HCEC 1CT (cell line): ENCODE measurements around the gene HOXB5.

ENCODE experiments used
- DNase-seq: peaks from one replicate; pipeline ENCODE4 v3.0.0-alpha.2; 2017

HOXB5 gene

DNA sequence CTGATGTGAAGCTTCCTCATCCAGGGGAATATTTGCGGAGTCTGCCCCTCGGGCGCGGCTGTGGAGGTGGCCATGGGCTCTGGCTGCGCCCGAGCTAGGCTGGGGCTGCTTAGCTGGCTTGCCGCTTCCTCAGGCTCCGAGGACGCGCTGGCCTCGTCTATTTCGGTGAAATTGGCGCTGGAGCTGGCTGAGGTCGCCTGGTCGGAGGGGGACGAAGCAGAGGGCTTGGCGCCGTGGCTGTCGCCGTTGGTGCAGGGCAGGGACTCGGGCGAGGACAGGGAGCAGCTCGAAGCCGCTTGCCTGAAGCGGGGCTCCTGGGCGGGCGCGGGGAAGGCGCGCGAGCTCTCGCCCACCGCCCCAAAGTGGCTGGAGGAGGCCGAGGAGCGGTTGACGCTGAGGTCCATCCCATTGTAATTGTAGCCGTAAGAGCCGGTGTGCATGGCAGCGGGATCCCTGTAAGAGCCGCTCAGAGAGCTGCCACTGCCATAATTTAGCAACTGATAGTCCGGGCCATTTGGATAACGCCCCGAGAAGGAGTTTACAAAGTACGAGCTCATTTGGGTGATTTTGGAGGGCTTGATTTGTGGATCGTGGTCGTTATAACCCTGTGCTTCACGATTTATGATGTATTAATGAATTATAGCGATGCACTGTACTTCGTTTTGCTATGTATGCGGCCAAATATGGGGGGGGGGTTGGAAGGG, at the start of gene HOXB5:
Gene HOXB5, minus strand, starts transcription at position 654 of the 704 bp plus-strand sequence. Its CDS starts 97 bp downstream, at position 557.
- DNase-seq = peak; percentile 58

DNA sequence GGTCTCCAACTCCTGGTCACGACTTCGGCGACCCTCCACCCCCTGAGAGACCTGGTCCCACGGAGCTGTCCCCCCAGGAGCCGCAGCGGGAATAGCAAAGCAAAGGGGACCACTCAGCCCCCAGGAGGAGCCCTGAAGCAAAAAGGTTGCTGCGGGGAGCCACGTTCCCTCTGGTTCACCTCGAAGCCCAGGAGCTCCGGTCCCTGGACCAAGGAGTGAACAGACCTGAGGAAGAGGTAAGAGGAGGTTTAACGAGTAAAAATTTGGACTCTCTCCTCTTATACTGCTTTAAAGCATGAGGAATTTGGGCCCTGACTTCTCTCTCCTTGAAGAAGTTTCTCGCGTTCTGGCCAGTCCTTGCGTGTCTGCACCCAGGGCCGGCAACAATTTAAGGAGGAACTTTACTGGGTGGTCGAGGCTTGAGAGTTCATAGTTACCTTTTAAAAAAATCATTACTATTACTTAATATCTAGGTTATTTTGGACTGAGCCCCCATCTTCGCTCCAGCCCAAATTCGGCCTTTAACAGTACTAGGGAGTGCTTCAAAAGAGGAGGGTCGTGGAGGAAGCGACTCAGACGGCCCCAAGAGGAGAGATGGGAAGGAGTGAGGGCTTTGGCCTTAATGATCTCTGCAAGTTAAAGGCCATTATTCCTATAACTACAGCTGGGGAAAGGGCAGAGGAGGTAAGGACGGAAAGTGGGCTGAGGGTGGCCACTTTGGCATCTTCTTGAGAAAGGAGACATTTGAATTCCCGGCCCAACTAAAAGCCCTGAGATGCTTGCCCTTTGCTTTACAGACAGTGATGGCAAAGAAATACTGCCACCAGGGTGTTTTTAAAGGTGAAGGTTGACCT, 49.5 kb upstream of the HOXB5 start:
- DNase-seq = no peak

DNA sequence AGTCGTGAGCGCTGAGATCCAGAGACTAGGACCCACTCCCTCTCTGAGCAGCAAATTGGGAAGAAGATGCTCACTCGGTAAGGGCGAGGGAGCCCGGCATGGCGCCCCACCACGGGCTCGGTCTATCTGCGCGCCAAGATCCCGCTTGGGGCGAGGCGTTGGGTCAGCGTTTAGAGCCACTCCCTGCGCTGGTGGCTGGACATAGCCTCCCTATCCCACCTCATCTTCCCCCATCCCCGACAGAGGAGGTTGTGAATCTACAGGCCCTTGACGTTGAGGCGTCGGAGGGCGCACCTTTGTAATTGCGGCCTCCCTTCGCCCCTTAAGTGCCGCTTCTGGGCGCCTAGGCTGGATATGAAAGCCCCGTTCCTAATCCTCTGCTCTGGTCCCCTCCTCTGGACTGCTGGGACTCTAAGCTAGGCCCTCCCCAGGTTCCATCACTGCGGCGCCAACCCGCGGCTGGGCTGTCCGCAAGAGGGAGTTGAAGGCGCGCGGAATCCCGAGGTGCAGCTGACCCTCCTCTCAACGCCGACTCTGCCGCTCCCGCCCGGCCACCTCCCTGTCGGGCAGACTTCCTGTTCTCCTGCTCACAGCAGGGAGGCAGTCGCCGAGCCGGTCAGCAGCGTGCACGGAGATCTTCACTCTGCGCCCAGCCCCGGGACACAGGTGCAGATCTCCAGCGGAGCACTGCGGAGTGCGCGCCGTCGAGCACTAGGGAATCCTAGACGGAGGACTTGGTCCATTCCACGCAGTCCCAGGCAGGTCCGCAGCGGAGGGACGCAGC, 48.7 kb upstream of the HOXB5 start:
- no peak for DNase-seq

GRCh38 chr17:48641541-48642058, 48.0 kb upstream of the HOXB5 start:
- no peak for DNase-seq

DNA sequence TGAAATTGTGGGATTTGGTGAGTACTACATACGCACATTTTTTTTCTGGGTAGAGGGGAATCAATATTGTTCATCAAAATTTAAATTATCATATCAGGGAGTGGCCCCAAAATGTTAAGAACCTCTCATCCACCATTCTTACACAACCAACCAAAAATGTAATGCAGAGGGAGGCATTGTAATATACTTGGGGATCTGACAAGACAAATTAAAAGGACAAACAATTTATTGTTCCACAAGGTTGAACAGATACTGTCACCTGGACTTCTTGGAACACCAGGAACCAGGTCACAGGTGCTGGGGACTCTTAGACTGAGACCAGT, 47.2 kb upstream of the HOXB5 start:
- DNase-seq = no peak

DNA sequence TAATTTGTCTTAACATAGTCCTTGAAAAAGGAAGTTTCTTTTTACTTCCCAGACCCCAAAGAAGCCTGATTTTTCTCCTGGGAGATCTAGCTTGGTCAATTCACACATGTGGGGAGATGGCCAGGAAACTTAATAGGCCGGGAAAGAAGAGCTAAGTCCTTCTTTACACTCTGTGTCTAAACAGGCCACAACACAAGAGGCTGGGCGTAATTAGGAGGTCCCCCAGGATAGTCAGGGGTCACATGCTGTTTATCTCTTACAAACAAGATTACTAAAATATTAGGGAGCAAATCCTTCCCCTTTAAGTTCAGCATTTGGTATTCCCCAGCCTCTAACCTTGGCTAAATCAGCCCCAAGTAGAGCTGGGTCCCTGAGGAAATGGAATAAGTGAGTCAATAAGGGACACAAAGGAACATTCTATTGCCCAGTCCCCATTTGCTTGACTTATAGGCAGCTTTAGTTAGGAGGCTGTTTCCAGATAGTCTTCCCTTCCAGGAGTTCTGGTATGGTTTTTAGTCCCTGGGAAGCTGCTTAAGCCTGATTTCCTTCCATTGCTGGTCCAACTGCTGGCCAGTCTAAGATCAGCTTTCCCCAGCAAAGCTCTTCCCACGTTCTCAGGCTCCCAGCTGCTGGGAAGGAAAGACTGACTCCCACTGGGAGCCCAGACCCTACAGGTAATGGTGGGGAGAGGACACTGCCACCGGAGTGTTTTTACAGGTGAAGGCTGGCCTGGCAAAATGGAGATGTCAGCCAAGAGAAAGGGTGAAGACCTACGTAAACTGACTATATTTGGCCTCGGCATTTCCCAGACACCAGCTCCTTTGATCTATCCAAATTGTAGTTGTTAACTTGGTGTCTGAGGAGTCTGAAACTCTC, 46.6 kb upstream of the HOXB5 start:
- DNase-seq = no peak

- no peak for DNase-seq
Observed at GRCh38 chr17:48639136-48639535, 45.6 kb upstream of the HOXB5 start.

DNA sequence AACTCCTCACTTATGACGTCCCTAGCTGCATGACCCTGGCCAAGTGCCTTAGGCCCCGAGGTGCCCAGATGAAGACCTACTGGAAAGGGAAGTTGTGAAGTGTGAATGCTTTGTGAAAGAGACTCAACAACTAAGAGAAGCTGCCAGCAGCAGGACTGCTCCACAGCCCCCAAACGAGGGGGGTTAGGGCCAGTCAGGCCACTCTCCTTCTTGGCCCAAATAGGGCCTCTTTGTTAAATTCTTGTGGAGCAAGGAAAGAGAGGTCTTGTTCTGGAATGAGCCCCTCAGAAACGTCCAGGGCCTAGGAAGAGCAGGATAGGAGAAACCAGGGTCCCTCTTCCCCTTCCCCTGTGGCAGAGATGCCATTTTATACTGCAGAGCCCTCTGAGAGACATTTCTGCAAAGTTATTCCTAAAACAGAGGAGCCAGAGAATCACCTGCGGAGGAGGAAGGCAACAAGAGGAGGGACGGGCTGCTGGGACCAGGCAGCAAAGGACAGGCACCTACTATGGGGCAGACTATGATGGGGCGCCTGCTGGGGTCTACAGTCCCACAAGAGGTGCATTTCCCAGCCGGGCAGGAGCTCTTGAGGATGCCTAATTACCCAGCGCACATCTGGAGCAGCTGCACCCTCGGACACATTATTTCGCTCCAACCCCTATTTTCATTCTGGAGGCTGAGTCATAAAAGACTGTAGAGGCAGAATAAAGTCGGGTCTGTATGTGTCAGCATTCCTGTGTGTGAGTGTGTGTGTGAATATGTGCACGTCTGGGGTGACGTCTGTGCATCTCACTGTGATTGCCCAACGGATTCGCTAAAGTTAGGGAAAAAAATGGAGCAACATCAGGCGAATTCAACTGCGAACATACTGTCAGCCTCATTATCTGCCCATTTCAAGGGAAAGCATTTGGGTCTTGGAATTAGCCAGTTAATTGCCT, 44.0 kb upstream of the HOXB5 start:
- peak; percentile 94 for DNase-seq

GRCh38 chr17:48636177-48637018, 42.8 kb upstream of the HOXB5 start:
- peak; percentile 74 for DNase-seq

- no peak for DNase-seq
Observed at GRCh38 chr17:48634493-48635208, 41.1 kb upstream of the HOXB5 start.

- no peak for DNase-seq
Observed at GRCh38 chr17:48633266-48633677, 39.7 kb upstream of the HOXB5 start.

DNA sequence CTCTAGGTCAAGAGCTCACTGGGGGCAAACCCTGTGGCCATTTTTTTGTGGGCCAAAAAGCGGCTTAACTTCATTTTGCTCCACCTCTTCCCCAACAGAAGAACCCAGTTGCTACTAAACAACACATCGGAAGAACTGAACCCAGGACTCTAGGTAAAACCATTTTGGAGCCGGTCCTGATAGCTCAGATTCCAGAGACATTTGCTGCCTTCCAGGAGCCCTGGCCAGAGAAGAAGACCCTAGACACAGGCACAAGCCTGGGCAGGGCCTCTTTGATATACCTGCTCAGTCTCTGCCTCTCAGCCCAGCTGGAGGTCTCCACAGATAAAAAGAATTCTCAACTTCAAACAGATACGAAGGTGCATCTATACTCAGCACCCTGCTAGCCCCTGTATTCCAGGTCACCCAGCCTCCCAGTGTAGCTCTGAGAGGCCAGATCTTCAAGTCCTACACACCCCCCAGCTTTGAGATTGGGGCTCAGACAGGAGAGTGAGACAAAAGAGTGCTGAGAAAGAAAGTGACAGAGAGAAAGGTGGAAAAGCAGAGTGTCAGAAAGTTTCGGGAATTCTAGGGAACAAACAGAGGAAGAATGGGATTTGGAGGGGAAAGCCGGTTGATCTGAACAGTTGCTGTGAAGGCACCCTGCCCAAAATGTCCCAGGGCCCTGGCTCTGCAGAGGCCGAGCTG, 39.1 kb upstream of the HOXB5 start:
- DNase-seq = no peak

DNA sequence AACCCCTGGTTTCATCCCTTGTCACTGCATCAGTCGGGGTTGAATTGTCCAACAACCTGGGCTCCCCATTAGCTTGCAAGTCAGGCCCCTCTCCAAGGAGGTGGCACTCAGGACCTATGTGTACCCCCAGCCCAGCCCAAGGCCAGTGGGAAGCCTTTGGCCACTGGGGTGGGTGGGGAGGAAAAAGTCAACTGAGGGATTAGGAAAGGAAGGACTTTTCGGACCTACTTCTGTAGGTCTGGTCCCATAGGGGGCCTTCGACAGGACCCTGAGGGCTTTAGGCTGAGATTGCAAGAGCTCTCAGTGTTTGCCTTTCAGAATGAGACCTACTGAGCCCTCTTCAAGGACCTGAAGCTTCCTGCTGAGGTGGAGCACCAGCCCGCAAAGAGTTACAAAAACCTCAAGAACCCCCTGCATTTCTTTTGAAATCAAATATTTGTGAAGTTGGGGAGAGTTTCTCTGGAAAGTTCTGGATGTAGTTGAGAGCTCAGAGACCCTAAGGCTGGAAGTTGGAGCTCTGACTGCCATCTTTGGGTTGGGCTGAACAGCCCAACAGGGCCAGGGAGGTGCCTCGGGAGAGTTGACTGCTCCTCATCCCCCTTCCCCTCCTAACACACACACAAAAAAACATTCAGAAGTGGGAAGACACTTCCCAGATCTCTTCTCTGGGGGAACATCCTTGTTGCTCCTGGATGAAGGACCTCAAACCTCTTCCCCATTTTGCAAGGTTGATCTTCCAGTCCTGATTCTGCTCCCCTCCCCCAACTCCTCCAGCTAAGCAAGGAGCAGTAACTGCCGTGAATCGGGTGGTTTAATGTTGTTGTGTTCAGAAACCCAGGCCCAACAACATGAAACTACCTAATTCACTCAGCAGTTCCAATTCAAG, 38.4 kb upstream of the HOXB5 start:
- DNase-seq = no peak

DNA sequence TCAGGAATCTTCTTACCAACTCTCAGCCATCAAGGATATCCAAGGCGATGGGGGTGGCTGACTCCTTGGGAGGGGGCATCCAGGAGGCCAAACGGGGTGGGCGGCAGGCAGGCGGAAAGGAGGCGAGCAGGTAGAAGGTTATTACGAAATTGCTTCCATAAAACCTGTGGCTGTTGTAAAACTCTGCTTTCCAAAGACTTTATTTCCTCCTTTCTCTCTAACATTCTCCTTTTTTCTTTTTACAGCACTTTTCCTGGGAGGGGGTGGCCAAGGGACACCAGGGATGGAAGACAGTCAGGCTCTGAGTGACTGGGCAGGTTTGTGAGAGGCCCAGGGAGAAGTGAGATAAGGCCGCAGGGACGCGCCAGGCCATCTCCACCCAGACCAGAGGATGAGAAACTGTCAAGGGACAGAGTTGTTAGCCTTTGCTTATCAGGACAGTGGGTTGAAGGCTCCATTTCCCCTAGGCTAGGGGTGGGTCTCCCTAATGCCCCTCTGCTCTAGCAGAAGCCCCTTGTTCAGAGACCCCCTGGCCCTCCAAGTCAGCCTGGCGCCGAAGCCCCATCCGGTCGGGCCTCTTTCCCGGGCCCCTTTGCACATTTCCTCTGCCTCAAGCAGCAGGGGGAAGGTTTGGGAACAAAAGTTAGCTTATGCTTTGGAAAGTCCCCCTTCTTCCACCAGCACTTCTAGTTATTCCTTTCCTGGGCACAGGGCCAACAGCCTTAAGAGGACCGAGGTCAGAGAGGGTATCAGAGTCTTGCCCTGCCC, 37.5 kb upstream of the HOXB5 start:
- no peak for DNase-seq

GRCh38 chr17:48630009-48630924, 36.7 kb upstream of the HOXB5 start:
- DNase-seq = no peak

- no peak for DNase-seq
Observed at GRCh38 chr17:48629411-48629759, 35.8 kb upstream of the HOXB5 start.
